ENCODE measurements around the gene FOXK1. TPM values are rescaled to one million over a fixed set of nuclear protein-coding genes. Genes with fewer than 3 reads are reported as not detected.
A peak's percentile ranks its signal among the peaks of the same experiment; 100 is the strongest.

FOXK1 gene
- total and polyA plus RNA-seq, 2 experiments from 2014 or later, result 2.3 to 12.7 TPM

DNA sequence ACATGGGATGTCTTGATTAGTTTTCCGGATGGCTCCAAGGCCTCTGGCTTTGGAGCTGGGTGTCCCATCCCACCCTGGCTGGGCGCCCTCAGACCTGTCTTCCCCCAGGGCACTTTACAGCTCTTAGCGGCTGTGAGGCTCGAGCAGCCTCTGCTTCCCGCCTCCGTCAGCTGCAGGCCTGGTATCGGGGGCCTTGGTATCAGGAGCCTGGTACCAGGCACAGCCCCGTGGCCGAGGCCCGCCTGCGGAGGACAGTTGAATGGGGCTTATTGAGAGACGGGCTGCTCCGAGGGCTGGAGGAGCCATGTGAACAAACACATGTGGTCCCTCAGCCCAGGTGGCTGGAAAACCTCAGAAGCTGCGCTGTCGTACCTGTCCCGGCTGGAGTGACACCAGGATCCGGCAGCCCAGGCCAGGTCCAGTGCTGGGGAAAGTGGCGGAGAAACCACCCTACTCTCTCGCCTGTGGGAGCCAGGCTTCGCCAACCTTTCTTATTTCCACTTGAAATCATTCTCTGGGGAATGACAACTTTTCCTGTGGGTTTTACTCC lies 69.4 kb downstream of the FOXK1 start (continued):
- TF ChIP-seq, protein P1, sequence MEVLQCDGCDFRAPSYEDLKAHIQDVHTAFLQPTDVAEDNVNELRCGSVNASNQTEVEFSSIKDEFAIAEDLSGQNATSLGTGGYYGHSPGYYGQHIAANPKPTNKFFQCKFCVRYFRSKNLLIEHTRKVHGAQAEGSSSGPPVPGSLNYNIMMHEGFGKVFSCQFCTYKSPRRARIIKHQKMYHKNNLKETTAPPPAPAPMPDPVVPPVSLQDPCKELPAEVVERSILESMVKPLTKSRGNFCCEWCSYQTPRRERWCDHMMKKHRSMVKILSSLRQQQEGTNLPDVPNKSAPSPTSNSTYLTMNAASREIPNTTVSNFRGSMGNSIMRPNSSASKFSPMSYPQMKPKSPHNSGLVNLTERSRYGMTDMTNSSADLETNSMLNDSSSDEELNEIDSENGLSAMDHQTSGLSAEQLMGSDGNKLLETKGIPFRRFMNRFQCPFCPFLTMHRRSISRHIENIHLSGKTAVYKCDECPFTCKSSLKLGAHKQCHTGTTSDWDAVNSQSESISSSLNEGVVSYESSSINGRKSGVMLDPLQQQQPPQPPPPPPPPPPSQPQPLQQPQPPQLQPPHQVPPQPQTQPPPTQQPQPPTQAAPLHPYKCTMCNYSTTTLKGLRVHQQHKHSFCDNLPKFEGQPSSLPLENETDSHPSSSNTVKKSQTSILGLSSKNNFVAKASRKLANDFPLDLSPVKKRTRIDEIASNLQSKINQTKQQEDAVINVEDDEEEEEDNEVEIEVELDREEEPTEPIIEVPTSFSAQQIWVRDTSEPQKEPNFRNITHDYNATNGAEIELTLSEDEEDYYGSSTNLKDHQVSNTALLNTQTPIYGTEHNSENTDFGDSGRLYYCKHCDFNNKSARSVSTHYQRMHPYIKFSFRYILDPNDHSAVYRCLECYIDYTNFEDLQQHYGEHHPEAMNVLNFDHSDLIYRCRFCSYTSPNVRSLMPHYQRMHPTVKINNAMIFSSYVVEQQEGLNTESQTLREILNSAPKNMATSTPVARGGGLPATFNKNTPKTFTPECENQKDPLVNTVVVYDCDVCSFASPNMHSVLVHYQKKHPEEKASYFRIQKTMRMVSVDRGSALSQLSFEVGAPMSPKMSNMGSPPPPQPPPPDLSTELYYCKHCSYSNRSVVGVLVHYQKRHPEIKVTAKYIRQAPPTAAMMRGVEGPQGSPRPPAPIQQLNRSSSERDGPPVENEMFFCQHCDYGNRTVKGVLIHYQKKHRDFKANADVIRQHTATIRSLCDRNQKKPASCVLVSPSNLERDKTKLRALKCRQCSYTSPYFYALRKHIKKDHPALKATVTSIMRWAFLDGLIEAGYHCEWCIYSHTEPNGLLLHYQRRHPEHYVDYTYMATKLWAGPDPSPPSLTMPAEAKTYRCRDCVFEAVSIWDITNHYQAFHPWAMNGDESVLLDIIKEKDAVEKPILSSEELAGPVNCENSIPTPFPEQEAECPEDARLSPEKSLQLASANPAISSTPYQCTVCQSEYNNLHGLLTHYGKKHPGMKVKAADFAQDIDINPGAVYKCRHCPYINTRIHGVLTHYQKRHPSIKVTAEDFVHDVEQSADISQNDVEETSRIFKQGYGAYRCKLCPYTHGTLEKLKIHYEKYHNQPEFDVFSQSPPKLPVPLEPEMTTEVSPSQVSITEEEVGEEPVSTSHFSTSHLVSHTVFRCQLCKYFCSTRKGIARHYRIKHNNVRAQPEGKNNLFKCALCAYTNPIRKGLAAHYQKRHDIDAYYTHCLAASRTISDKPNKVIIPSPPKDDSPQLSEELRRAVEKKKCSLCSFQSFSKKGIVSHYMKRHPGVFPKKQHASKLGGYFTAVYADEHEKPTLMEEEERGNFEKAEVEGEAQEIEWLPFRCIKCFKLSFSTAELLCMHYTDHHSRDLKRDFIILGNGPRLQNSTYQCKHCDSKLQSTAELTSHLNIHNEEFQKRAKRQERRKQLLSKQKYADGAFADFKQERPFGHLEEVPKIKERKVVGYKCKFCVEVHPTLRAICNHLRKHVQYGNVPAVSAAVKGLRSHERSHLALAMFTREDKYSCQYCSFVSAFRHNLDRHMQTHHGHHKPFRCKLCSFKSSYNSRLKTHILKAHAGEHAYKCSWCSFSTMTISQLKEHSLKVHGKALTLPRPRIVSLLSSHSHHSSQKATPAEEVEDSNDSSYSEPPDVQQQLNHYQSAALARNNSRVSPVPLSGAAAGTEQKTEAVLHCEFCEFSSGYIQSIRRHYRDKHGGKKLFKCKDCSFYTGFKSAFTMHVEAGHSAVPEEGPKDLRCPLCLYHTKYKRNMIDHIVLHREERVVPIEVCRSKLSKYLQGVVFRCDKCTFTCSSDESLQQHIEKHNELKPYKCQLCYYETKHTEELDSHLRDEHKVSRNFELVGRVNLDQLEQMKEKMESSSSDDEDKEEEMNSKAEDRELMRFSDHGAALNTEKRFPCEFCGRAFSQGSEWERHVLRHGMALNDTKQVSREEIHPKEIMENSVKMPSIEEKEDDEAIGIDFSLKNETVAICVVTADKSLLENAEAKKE (CRISPR knock-in tag; IDR thresholded peaks at IDR 0.05), result no peak

DNA sequence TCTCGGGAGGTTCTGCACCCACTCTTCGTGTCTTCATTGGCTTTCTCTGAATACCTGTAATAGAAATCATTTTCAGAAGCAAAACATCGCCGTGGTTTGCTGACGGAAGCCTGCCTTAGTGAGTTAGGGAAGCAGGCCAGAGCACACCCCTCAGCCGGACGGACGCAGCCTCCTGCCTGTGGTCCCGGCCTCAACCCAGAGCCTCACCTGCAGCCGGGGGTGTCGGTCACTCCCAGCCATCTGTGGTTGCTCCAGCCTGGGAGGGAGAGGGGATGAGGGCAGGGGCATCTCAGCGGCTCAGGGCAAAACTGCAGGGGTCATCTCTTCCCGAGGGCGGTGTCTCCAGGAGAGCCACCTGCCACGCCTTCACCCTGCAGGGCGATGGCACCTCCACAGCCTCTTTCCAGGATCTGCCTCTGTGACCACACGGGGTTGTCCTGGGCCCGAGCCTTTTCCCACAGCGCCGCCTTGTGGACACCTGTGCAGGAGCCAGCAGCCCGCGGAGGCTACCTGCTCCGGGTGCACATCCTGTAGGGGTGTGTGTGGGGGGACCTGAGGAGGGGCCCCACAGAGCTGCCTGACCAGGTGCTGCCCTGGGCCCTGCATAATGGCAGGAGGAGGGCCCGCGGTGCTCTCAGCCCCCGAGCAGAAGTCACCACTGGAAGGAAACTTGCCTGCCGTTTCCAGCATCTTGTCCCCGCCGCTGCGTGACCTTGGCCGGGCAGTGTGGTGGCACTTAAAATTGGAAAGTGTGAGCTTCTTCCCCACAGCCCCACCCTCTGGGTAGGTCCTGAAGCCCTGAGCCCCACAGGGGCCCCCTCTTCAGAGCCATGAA lies 71.7 kb downstream of the FOXK1 start:
- H3K36me3 ChIP-seq (ENCODE audit: insufficient read depth), result no peaks in the 10 kb centered on the region
- no peaks in the 10 kb centered on the region for H3K4me1 ChIP-seq (ENCODE audit: insufficient read depth)
- H3K27ac Mint-ChIP-seq, result no peak overlapping the region
- ATAC-seq (peak; percentile 99), DNase-seq (ENCODE audit: low spot score) (peak; percentile 89)
- peaks cover under 1% of the 10 kb centered on the region for H3K27me3 Mint-ChIP-seq (ENCODE audit: insufficient read depth, low read depth, poor library complexity)
- no peaks in the 10 kb centered on the region for H3K4me1 Mint-ChIP-seq
- no peak overlapping the region for H2AFZ ChIP-seq
- H3K9me3 Mint-ChIP-seq, result no peaks in the 10 kb centered on the region
- H3K79me2 ChIP-seq (replicated peaks; ENCODE audit: insufficient read depth), result 0 out of 2 replicates have a peak, but pooled peaks cover 2% of the 10 kb centered on the region
- no peak overlapping the region for H3K27ac ChIP-seq (ENCODE audit: low read depth)
- H4K20me1 ChIP-seq (replicated peaks; ENCODE audit: insufficient read depth), result peaks cover 8% of the 10 kb centered on the region; the same call in 1 of the 2 replicates
- H3K4me2 ChIP-seq, result no peak overlapping the region
- H3K36me3 Mint-ChIP-seq (ENCODE audit: low read depth), result peaks cover 8% of the 10 kb centered on the region
- no peaks in the 10 kb centered on the region for H3F3A ChIP-seq (replicated peaks; ENCODE audit: low read depth)
- H3K4me3 Mint-ChIP-seq, result no peak overlapping the region
- no peaks in the 10 kb centered on the region for H3K9me2 ChIP-seq (ENCODE audit: insufficient read depth)
- no peak overlapping the region for H3K4me3 ChIP-seq
- no peaks in the 10 kb centered on the region for H3K27me3 ChIP-seq (ENCODE audit: insufficient read depth)
- TF ChIP-seq, protein P2, sequence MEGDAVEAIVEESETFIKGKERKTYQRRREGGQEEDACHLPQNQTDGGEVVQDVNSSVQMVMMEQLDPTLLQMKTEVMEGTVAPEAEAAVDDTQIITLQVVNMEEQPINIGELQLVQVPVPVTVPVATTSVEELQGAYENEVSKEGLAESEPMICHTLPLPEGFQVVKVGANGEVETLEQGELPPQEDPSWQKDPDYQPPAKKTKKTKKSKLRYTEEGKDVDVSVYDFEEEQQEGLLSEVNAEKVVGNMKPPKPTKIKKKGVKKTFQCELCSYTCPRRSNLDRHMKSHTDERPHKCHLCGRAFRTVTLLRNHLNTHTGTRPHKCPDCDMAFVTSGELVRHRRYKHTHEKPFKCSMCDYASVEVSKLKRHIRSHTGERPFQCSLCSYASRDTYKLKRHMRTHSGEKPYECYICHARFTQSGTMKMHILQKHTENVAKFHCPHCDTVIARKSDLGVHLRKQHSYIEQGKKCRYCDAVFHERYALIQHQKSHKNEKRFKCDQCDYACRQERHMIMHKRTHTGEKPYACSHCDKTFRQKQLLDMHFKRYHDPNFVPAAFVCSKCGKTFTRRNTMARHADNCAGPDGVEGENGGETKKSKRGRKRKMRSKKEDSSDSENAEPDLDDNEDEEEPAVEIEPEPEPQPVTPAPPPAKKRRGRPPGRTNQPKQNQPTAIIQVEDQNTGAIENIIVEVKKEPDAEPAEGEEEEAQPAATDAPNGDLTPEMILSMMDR (conservative IDR thresholded peaks at IDR 0.05; ENCODE audit: low read depth in 2 of 2), result peak; percentile 84 to 96
- TF ChIP-seq POLR2AphosphoS5 (IDR thresholded peaks at IDR 0.05; ENCODE audit: low read depth) (no peak), JUNB (IDR thresholded peaks at IDR 0.05; ENCODE audit: unreplicated experiment) (no peak)
- TF ChIP-seq, protein P1 (CRISPR knock-in tag; IDR thresholded peaks at IDR 0.05), result no peak
